Measurements from ENCODE around the gene ZNF217. TPM values are rescaled to one million over a fixed set of nuclear protein-coding genes. Genes with fewer than 3 reads are reported as not detected.
"Not testable (repeated sequence)": the region's sequence is repeated elsewhere in the genome, so short reads cannot be mapped to it uniquely, and the experiment has no call there.

The ZNF217 gene
- total and polyA plus RNA-seq, 8 donors = 6.3 to 40.2 (median 25.9) TPM

- Histone ChIP-seq H3K27me3 (no peaks in the 10 kb centered on the region), H3K9me3 (no peaks in the 10 kb centered on the region), H3K4me3 (no peak overlapping the region), H3K4me1 (peaks cover 22 to 46% (median 32%) of the 10 kb centered on the region in 4 donors), H3K27ac (no peak overlapping the region), H3K36me3 (no peaks in the 10 kb centered on the region)
- peak in 1 of 2 donors; percentile 8 for DNase-seq
- 81 to 94% (median 86%) methylated on average over 9 of the region's 9 CpGs for WGBS, 5 donors
- TF ChIP-seq EP300 (IDR thresholded peaks at IDR 0.05) = no peak
- no peak for TF ChIP-seq POLR2AphosphoS5 (IDR thresholded peaks at IDR 0.05)
- TF ChIP-seq, protein P1, sequence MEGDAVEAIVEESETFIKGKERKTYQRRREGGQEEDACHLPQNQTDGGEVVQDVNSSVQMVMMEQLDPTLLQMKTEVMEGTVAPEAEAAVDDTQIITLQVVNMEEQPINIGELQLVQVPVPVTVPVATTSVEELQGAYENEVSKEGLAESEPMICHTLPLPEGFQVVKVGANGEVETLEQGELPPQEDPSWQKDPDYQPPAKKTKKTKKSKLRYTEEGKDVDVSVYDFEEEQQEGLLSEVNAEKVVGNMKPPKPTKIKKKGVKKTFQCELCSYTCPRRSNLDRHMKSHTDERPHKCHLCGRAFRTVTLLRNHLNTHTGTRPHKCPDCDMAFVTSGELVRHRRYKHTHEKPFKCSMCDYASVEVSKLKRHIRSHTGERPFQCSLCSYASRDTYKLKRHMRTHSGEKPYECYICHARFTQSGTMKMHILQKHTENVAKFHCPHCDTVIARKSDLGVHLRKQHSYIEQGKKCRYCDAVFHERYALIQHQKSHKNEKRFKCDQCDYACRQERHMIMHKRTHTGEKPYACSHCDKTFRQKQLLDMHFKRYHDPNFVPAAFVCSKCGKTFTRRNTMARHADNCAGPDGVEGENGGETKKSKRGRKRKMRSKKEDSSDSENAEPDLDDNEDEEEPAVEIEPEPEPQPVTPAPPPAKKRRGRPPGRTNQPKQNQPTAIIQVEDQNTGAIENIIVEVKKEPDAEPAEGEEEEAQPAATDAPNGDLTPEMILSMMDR (IDR thresholded peaks at IDR 0.05) = no peak
- no peak for TF ChIP-seq POLR2A (IDR thresholded peaks at IDR 0.05)
- intact Hi-C loops (cut with DNase I; ENCODE audit: low total_unique reads) = no loop called here
Observed at GRCh38 chr20:53625311-53626129, 31.9 kb upstream of the ZNF217 start.

DNA sequence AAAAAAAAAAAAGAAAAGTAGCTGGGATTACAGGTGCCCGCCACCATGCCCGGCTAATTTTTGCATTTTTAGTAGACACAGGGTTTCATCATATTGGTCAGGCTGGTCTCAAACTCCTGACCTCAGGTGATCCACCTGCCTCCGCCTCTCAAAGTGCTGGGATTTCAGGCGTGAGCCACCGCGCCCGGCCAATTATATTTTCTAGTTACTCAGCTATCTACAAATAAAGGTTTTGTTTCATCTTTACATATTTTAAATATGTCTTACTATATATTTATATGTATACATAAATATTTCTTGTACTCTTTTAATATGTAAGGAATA lies 31.2 kb upstream of the ZNF217 start:
- H3K36me3 ChIP-seq; DNase-seq; intact Hi-C loops (cut with DNase I; ENCODE audit: low total_unique reads); H3K27me3 ChIP-seq; H3K4me3 ChIP-seq; H3K9me3 ChIP-seq: not testable (repeated sequence)
- WGBS, 5 donors = 66 to 84% (median 82%) methylated on average over 7 of the region's 7 CpGs
- Histone ChIP-seq H3K27ac (peak overlapping the region in 2 of 5 donors; percentile 90), H3K4me1 (peaks cover 23 to 52% (median 33%) of the 10 kb centered on the region in 4 donors)

- Histone ChIP-seq H3K4me1 (peaks cover 23 to 61% (median 33%) of the 10 kb centered on the region in 4 donors), H3K4me3 (peak overlapping the region; percentile 11 to 39 (median 30)), H3K27me3 (no peaks in the 10 kb centered on the region), H3K27ac (peak overlapping the region; percentile 81 to 90 (median 88)), H3K36me3 (no peaks in the 10 kb centered on the region), H3K9me3 (no peaks in the 10 kb centered on the region)
- peak; percentile 63 to 88 for DNase-seq
- 1 to 4% (median 2%) methylated on average over 13 of the region's 13 CpGs for WGBS, 5 donors
- TF ChIP-seq EP300 (IDR thresholded peaks at IDR 0.05) (no peak), POLR2AphosphoS5 (IDR thresholded peaks at IDR 0.05) (peak; percentile 46 to 67 (median 63))
- intact Hi-C loops (cut with DNase I; ENCODE audit: low total_unique reads) = no loop called here
Observed at GRCh38 chr20:53623454-53624211, 30.0 kb upstream of the ZNF217 start.

- WGBS, 5 donors = 0 to 2% (median 1%) methylated on average over 3 of the region's 3 CpGs
- TF ChIP-seq POLR2AphosphoS5 (IDR thresholded peaks at IDR 0.05) (no peak), POLR2A (IDR thresholded peaks at IDR 0.05) (no peak), EP300 (IDR thresholded peaks at IDR 0.05) (no peak)
- TF ChIP-seq, protein P1 (IDR thresholded peaks at IDR 0.05) = no peak
- no peak for DNase-seq
Observed at GRCh38 chr20:53623134-53623453, 29.5 kb upstream of the ZNF217 start.

GRCh38 chr20:53622247-53623133 lies 28.9 kb upstream of the ZNF217 start:
- Histone ChIP-seq H3K4me1 (peaks cover 23 to 61% (median 33%) of the 10 kb centered on the region in 4 donors), H3K36me3 (no peaks in the 10 kb centered on the region), H3K27me3 (no peaks in the 10 kb centered on the region), H3K9me3 (no peaks in the 10 kb centered on the region), H3K4me3 (no peak overlapping the region), H3K27ac (peak overlapping the region; percentile 77 to 90 (median 86))
- peak; percentile 26 to 50 for DNase-seq
- TF ChIP-seq POLR2A (IDR thresholded peaks at IDR 0.05) (no peak), EP300 (IDR thresholded peaks at IDR 0.05) (no peak), POLR2AphosphoS5 (IDR thresholded peaks at IDR 0.05) (no peak)
- TF ChIP-seq, protein P1 (IDR thresholded peaks at IDR 0.05) = no peak
- 14 to 29% (median 19%) methylated on average over 7 of the region's 7 CpGs for WGBS, 5 donors
- intact Hi-C loops (cut with DNase I; ENCODE audit: low total_unique reads) = no loop called here

More at GRCh38 chr20:53623134-53623453, 29.5 kb upstream of the ZNF217 start:
- H3K36me3 ChIP-seq = no peaks in the 10 kb centered on the region
- no peaks in the 10 kb centered on the region for H3K27me3 ChIP-seq
- intact Hi-C loops (cut with DNase I; ENCODE audit: low total_unique reads) = no loop called here
- peak overlapping the region; percentile 81 to 90 (median 88) for H3K27ac ChIP-seq
- H3K9me3 ChIP-seq = no peaks in the 10 kb centered on the region
- H3K4me3 ChIP-seq = peak overlapping the region; percentile 11 to 39 (median 30)
- peaks cover 23 to 61% (median 33%) of the 10 kb centered on the region in 4 donors for H3K4me1 ChIP-seq
